IMR-90 (cell line): Measurements from ENCODE around the gene TCF4. TPM values are rescaled to one million over a fixed set of nuclear protein-coding genes. Genes with fewer than 3 reads are reported as not detected.

ENCODE experiments used
- ATAC-seq: fragments of 200-7000 bp; cut with Tn5 transposase; 2 replicates; pipeline ENCODE4 v1.9.1; 2020; ENCODE audit warnings: low read depth, mild to moderate bottlenecking, moderate library complexity
- BruUV-seq: library from RNA; stranded (reverse); fragments of 400-500 nt; replicated peaks from 2 replicates; lab custom pipeline; 2021; lab: Mats Ljungman, UMichigan
- CTCF ChIA-PET: fragments of 300-600 bp; formaldehyde crosslinking; extraction: SDS; loops from one replicate; lab custom pipeline; 2021; ENCODE audit warnings: antibody characterized with exemption; lab: Yijun Ruan, JAX
- POLR2A ChIA-PET: fragments of 300-600 bp; sonication (Branson Sonifier 250); formaldehyde crosslinking; loops from one replicate; lab custom pipeline; 2022; ENCODE audit warnings: antibody characterized with exemption; ENCODE audit not compliant: unreplicated experiment; lab: Charles Lee
- DNase-seq: peaks from one replicate; pipeline ENCODE4 v3.0.0; 2013
- H2AFZ ChIP-seq: replicated peaks from 2 replicates; pipeline ENCODE3; 2013; ENCODE audit warnings: low read length, mild to moderate bottlenecking; ENCODE audit not compliant: poor library complexity
- H2AK5ac ChIP-seq: 2 replicates; pipeline ENCODE4 v1.6.1; 2013; ENCODE audit warnings: low read depth, low read length, inconsistent platforms
- H2AK9ac ChIP-seq: replicated peaks from 2 replicates; pipeline ENCODE3; 2013; ENCODE audit warnings: mild to moderate bottlenecking, low read depth, low read length, moderate library complexity; ENCODE audit not compliant: poor library complexity
- H2BK120ac ChIP-seq: 2 replicates; pipeline ENCODE4 v1.6.1; 2013; ENCODE audit warnings: low read depth, low read length, inconsistent platforms
- H2BK15ac ChIP-seq: 3 replicates; pipeline ENCODE4 v1.6.1; 2013; ENCODE audit warnings: low read depth, low read length, inconsistent platforms
- H2BK20ac ChIP-seq: 2 replicates; pipeline ENCODE4 v1.6.1; 2013; ENCODE audit warnings: low read depth, mild to moderate bottlenecking, inconsistent platforms, low read length, moderate library complexity
- H2BK5ac ChIP-seq: 2 replicates; pipeline ENCODE4 v1.6.1; 2013; ENCODE audit warnings: mild to moderate bottlenecking, low read depth, low read length, inconsistent platforms; ENCODE audit not compliant: poor library complexity, severe bottlenecking
- H3K14ac ChIP-seq: replicated peaks from 2 replicates; pipeline ENCODE4 v1.6.1; 2013; ENCODE audit warnings: low read depth, low read length, inconsistent platforms
- H3K18ac ChIP-seq: 2 replicates; pipeline ENCODE4 v1.6.1; 2013; ENCODE audit warnings: low read depth, low read length, control low read depth
- H3K23ac ChIP-seq: 2 replicates; pipeline ENCODE4 v1.6.1; 2013; ENCODE audit warnings: low read depth, low read length, inconsistent platforms
- H3K27ac ChIP-seq: 2 replicates; pipeline ENCODE4 v1.5.1; 2013; ENCODE audit warnings: mild to moderate bottlenecking, control low read depth, low read length; ENCODE audit not compliant: insufficient read depth
- H3K27me3 ChIP-seq: 2 replicates; pipeline ENCODE4 v1.6.1; 2013; ENCODE audit warnings: low read length; ENCODE audit not compliant: control insufficient read depth, insufficient read depth
- H3K36me3 ChIP-seq: 2 replicates; pipeline ENCODE4 v1.6.1; 2013; ENCODE audit warnings: low read length, mixed read lengths; ENCODE audit not compliant: control insufficient read depth, insufficient read depth
- H3K4ac ChIP-seq: 2 replicates; pipeline ENCODE4 v1.6.1; 2013; ENCODE audit warnings: low read depth, low read length, inconsistent platforms
- H3K4me1 ChIP-seq: 2 replicates; pipeline ENCODE4 v1.6.1; 2013; ENCODE audit warnings: low read length, mixed read lengths; ENCODE audit not compliant: control insufficient read depth, insufficient read depth
- H3K4me2 ChIP-seq: 2 replicates; pipeline ENCODE4 v1.6.1; 2013; ENCODE audit warnings: low read depth, mild to moderate bottlenecking, control low read depth, low read length, moderate library complexity
- H3K4me3 ChIP-seq: 2 replicates; pipeline ENCODE4 v1.5.1; 2013; ENCODE audit warnings: low read depth, mild to moderate bottlenecking, control low read depth, low read length, moderate library complexity; ENCODE audit not compliant: insufficient read depth
- H3K56ac ChIP-seq: 2 replicates; pipeline ENCODE4 v1.6.1; 2013; ENCODE audit warnings: low read length, inconsistent platforms; ENCODE audit not compliant: insufficient read depth; ENCODE audit errors: extremely low read depth
- H3K79me1 ChIP-seq, 2 experiments: 2 replicates each; pipeline ENCODE4 v1.6.1; 2013; ENCODE audit warnings: low read length in 2 of 2, inconsistent platforms in 1 of 2, low read depth in 1 of 2
- H3K9ac ChIP-seq: 2 replicates; pipeline ENCODE4 v1.6.1; 2013; ENCODE audit warnings: low read depth, low read length, control low read depth
- H3K9me1 ChIP-seq: 2 replicates; pipeline ENCODE4 v1.6.1; 2013; ENCODE audit warnings: low read length, inconsistent platforms; ENCODE audit not compliant: insufficient read depth
- H3K9me3 ChIP-seq: 2 replicates; pipeline ENCODE4 v1.6.1; 2013; ENCODE audit warnings: low read length; ENCODE audit not compliant: control insufficient read depth, insufficient read depth
- H4K20me1 ChIP-seq: 2 replicates; pipeline ENCODE4 v1.6.1; 2013; ENCODE audit warnings: low read length, inconsistent platforms; ENCODE audit not compliant: insufficient read depth
- H4K5ac ChIP-seq: 2 replicates; pipeline ENCODE4 v1.6.1; 2013; ENCODE audit warnings: mild to moderate bottlenecking, low read depth, low read length, control low read depth
- H4K8ac ChIP-seq, 2 experiments: 2 replicates each; pipeline ENCODE4 v1.6.1; 2013; ENCODE audit warnings: low read depth in 2 of 2, low read length in 2 of 2, control low read depth in 1 of 2, inconsistent platforms in 1 of 2
- H4K91ac ChIP-seq: 2 replicates; pipeline ENCODE4 v1.6.1; 2013; ENCODE audit warnings: low read depth, low read length, inconsistent platforms; ENCODE audit not compliant: insufficient read depth
- CEBPB ChIP-seq: IDR thresholded peaks from 2 replicates; pipeline ENCODE4 v1.6.1; 2012; ENCODE audit warnings: low read depth, low read length, improper control_type of control experiment
- CTCF ChIP-seq: conservative IDR thresholded peaks from 2 replicates; pipeline ENCODE4 v1.5.1; 2012; ENCODE audit warnings: mild to moderate bottlenecking, low read depth, low read length, improper control_type of control experiment
- FOS ChIP-seq: fragments of 150-350 bp; IDR thresholded peaks from 2 replicates; pipeline ENCODE4 v1.6.1; 2016; ENCODE audit warnings: low read depth, low read length
- MAFK ChIP-seq: IDR thresholded peaks from 2 replicates; pipeline ENCODE4 v1.6.1; 2012; ENCODE audit warnings: low read depth, low read length, improper control_type of control experiment
- NFE2L2 ChIP-seq: fragments of 150-350 bp; IDR thresholded peaks from 2 replicates; pipeline ENCODE4 v1.6.1; 2016; ENCODE audit warnings: low read depth, mild to moderate bottlenecking, low read length
- POLR2A ChIP-seq: IDR thresholded peaks from 2 replicates; pipeline ENCODE4 v1.6.1; 2012; ENCODE audit warnings: mild to moderate bottlenecking, low read depth, low read length
- RCOR1 ChIP-seq: IDR thresholded peaks from 2 replicates; pipeline ENCODE4 v1.6.1; 2012; ENCODE audit warnings: mild to moderate bottlenecking, low read length, improper control_type of control experiment; ENCODE audit not compliant: insufficient replicate concordance
- RFX5 ChIP-seq: IDR thresholded peaks from 2 replicates; pipeline ENCODE4 v1.8.0; 2012; ENCODE audit warnings: low read depth, mild to moderate bottlenecking, low read length, moderate library complexity
- SMC3 ChIP-seq: fragments of 150-350 bp; IDR thresholded peaks from 2 replicates; pipeline ENCODE4 v1.6.1; 2016; ENCODE audit warnings: low read depth, mild to moderate bottlenecking, antibody characterized with exemption, low read length, moderate library complexity
- WGBS, 2 experiments: methylation state at CpG; one replicate each; pipeline versions ENCODE4 v1.1.5 to v1.1.7; 2013; ENCODE audit warnings: missing lambda C conversion rate in 2 of 2; ENCODE audit not compliant: insufficient read length in 1 of 2; ENCODE audit errors: extremely low coverage in 2 of 2; 5-methylcytosine and 5-hydroxymethylcytosine counted together
- dilution Hi-C: fragments of 300-500 bp; cut with HindIII; formaldehyde crosslinking; loops from one replicate; pipeline ENCODE4 v1.14.3; 2018; ENCODE audit warnings: low sequenced_read_pairs; ENCODE audit not compliant: unreplicated experiment
- in situ Hi-C: fragments of 300-500 bp; cut with MboI; formaldehyde crosslinking; loops from 3 replicates; pipeline ENCODE4 v1.14.3; 2019; ENCODE audit warnings: low sequenced_read_pairs, inconsistent platforms, mixed read lengths
- intact Hi-C: fragments of 100-400 bp; cut with micrococcal nuclease; formaldehyde crosslinking; loops from 2 replicates; pipeline ENCODE4 v1.10.0; 2022
- polyA plus RNA-seq, 3 experiments: library from polyadenylated mRNA; depleted of rRNA; stranded (reverse); fragments of >200 nt; gene quantifications; 2 replicates each; pipeline ENCODE4 v1.2.3, GENCODE V29; 2012; ENCODE audit warnings: low replicate concordance in 1 of 3
- total RNA-seq: library from RNA; depleted of rRNA; stranded (reverse); fragments of >200 nt; gene quantifications from 2 replicates; pipeline ENCODE4 v1.2.3, GENCODE V29; 2012

TCF4 gene
- total and polyA plus RNA-seq, 2 of the 4 experiments (the other 2 are of a cell fraction): 30.0 to 87.1 TPM

DNA sequence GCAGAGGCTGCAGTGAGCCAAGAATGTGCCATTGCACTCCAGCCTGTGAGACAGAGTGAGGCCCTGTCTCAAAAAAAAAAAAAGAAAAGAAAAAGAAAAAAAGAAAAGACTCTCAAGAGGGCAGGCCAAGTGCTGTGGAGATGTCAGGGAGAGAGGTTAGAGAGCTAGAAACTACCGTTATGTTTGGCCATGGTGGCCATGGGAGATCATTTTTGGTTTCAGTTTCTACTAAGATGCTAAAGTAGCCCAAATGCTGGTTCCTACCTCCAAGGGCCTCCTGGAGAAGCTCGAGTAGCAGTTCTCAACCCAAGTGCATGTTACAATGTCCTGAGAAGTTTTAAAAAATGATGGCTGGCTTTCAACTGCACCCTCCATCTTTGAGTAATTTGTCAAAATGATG is 47.4 kb upstream of the TCF4 start:
- H2AK5ac ChIP-seq: peak overlapping the region; percentile 15; the same call in 1 of the 2 replicates
- H3K56ac ChIP-seq: no peak overlapping the region
- no peak for TF ChIP-seq MAFK
- no peak for TF ChIP-seq CEBPB
- no peak for TF ChIP-seq POLR2A
- no peak for TF ChIP-seq RFX5
- no peak for TF ChIP-seq CTCF
- TF ChIP-seq NFE2L2: no peak
- no peak for TF ChIP-seq RCOR1
- no peak for TF ChIP-seq FOS
- no peak for TF ChIP-seq SMC3
- H2AFZ ChIP-seq: no peak overlapping the region
- ChIA-PET POLR2A (no interaction called here), CTCF (no interaction called here)
- intact Hi-C loops: no loop called here
- peak overlapping the region; percentile 31; the same call in 1 of the 2 replicates for H2BK20ac ChIP-seq
- peaks cover 3% of the 10 kb centered on the region; the same call in 1 of the 2 replicates for H3K4me1 ChIP-seq
- H3K27me3 ChIP-seq: no peaks in the 10 kb centered on the region
- in situ Hi-C loops: no loop called here
- no peak overlapping the region for H2BK5ac ChIP-seq
- H3K23ac ChIP-seq: no peak overlapping the region
- peaks cover 3% of the 10 kb centered on the region; the same call in 1 of the 2 replicates for H3K9me1 ChIP-seq
- H2BK120ac ChIP-seq: peak overlapping the region; percentile 19; the same call in 1 of the 2 replicates
- peak overlapping the region; percentile 64; the same call in 1 of the 2 replicates for H4K5ac ChIP-seq
- H3K14ac ChIP-seq: peak overlapping the region; percentile 7
- H3K27ac ChIP-seq: no peak overlapping the region
- no peak for DNase-seq
- no peaks in the 10 kb centered on the region for H3K79me1 ChIP-seq
- H2AK9ac ChIP-seq: no peak overlapping the region
- peak overlapping the region; percentile 84; the same call in 1 of the 3 replicates for H2BK15ac ChIP-seq
- H3K4ac ChIP-seq: peak overlapping the region; percentile 69; the same call in 1 of the 2 replicates
- H3K18ac ChIP-seq: no peak overlapping the region
- no peak overlapping the region for H3K4me3 ChIP-seq
- no peaks in the 10 kb centered on the region for H3K36me3 ChIP-seq
- no peaks in the 10 kb centered on the region for H4K20me1 ChIP-seq
- 80% methylated on average over 1 of the region's 2 CpGs; no CpG with 5 or more reads in 1 of the 2 experiments for WGBS, 2 experiments
- no peak overlapping the region for H3K9ac ChIP-seq
- BruUV-seq: no TSS peak
- peak overlapping the region; percentile 5 to 71; a peak in 1 of 4 replicates for H4K8ac ChIP-seq
- dilution Hi-C loops: no loop called here
- H3K4me2 ChIP-seq: no peak overlapping the region; the same call in 1 of the 2 replicates
- no peak for ATAC-seq
- peak overlapping the region; percentile 58; the same call in 1 of the 2 replicates for H4K91ac ChIP-seq
- no peaks in the 10 kb centered on the region for H3K9me3 ChIP-seq
